ENCODE data around the gene FOXJ1.

DNA sequence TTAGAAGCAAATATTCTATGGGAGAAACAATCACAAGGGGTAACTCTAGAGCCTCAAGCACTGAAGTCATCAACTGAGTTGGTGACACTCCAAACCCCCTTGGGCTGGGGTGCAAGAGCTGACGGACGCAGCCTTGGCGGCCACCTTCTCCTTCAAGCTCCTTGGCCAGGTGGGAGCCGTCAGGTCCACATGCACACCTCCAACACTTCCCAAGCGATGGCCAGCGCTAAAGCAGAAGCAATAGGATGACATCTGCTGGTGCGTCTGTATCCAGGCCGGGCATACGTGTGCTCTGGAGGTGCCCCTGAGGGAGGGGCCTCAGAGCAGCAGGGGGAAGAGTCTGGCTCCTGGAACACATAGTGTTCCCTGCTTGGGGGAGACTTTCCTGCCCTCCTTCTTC lies 12.2 kb upstream of the FOXJ1 start:
- TF ChIP-seq, protein P1, sequence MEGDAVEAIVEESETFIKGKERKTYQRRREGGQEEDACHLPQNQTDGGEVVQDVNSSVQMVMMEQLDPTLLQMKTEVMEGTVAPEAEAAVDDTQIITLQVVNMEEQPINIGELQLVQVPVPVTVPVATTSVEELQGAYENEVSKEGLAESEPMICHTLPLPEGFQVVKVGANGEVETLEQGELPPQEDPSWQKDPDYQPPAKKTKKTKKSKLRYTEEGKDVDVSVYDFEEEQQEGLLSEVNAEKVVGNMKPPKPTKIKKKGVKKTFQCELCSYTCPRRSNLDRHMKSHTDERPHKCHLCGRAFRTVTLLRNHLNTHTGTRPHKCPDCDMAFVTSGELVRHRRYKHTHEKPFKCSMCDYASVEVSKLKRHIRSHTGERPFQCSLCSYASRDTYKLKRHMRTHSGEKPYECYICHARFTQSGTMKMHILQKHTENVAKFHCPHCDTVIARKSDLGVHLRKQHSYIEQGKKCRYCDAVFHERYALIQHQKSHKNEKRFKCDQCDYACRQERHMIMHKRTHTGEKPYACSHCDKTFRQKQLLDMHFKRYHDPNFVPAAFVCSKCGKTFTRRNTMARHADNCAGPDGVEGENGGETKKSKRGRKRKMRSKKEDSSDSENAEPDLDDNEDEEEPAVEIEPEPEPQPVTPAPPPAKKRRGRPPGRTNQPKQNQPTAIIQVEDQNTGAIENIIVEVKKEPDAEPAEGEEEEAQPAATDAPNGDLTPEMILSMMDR (IDR thresholded peaks at IDR 0.05): no peak
- TF ChIP-seq POLR2A (IDR thresholded peaks at IDR 0.05) (no peak), POLR2AphosphoS5 (IDR thresholded peaks at IDR 0.05) (no peak)
